ENCODE measurements around the gene TET3.

Gene TET3

GRCh38 chr2:73987109-73987947, 2.6 kb downstream of the TET3 start:
- Histone ChIP-seq H3K4me1 (ENCODE audit: insufficient read depth, low read length) (peaks cover 12% of the 10 kb centered on the region), H3K36me3 (ENCODE audit: insufficient read depth, low read length) (no peaks in the 10 kb centered on the region), H3K9me3 (ENCODE audit: control insufficient read depth, insufficient read depth, low read length) (no peaks in the 10 kb centered on the region), H3K9ac (ENCODE audit: low read depth, low read length) (no peak overlapping the region)

GRCh38 chr2:73987948-73988700, 3.4 kb downstream of the TET3 start:
- Histone ChIP-seq H3K36me3 (ENCODE audit: insufficient read depth, low read length) (no peaks in the 10 kb centered on the region), H3K9me3 (ENCODE audit: control insufficient read depth, insufficient read depth, low read length) (no peaks in the 10 kb centered on the region), H3K9ac (ENCODE audit: low read depth, low read length) (no peak overlapping the region), H3K4me1 (ENCODE audit: insufficient read depth, low read length) (peaks cover 10% of the 10 kb centered on the region)

- Histone ChIP-seq H3K4me1 (ENCODE audit: insufficient read depth, low read length) (peaks cover 9% of the 10 kb centered on the region; the same call in 1 of the 2 replicates), H3K9me3 (ENCODE audit: control insufficient read depth, insufficient read depth, low read length) (no peaks in the 10 kb centered on the region), H3K36me3 (ENCODE audit: insufficient read depth, low read length) (no peaks in the 10 kb centered on the region), H3K9ac (ENCODE audit: low read depth, low read length) (no peak overlapping the region)
Observed at GRCh38 chr2:73989972-73990371, 5.3 kb downstream of the TET3 start.

- no peaks in the 10 kb centered on the region for H3K9me3 ChIP-seq (ENCODE audit: control insufficient read depth, insufficient read depth, low read length)
- H3K36me3 ChIP-seq (ENCODE audit: insufficient read depth, low read length): no peaks in the 10 kb centered on the region
- peaks cover 13% of the 10 kb centered on the region for H3K4me1 ChIP-seq (ENCODE audit: insufficient read depth, low read length)
- H3K9ac ChIP-seq (ENCODE audit: low read depth, low read length): no peak overlapping the region
Observed at GRCh38 chr2:73990531-73990930, 5.8 kb downstream of the TET3 start.

- Histone ChIP-seq H3K9ac (ENCODE audit: low read depth, low read length) (no peak overlapping the region), H3K4me1 (ENCODE audit: insufficient read depth, low read length) (peaks cover 8% of the 10 kb centered on the region), H3K9me3 (ENCODE audit: control insufficient read depth, insufficient read depth, low read length) (no peaks in the 10 kb centered on the region), H3K36me3 (ENCODE audit: insufficient read depth, low read length) (no peaks in the 10 kb centered on the region)
Observed at GRCh38 chr2:73992036-73992435, 7.3 kb downstream of the TET3 start.

DNA sequence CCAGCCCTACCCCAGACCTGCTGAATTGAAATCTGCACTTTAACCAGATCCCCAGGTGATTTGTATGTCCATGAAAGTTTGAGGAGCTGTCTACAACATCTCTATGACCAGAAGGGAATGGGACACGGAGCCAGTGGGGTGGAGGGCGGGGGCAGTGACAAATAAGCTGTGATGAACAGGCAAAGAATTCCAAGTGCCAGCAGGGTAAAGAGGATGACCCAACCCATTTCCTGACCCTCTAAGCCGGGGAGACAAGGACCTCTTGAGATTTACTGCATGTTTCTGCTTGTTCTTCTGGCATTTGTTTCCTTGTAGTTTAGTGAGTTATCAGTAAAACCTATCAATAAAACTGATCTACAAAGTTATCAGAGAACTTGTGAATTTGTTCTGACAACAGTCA, 8.7 kb downstream of the TET3 start:
- no peak overlapping the region for H3K9ac ChIP-seq (ENCODE audit: low read depth, low read length)
- H3K36me3 ChIP-seq (ENCODE audit: insufficient read depth, low read length): no peaks in the 10 kb centered on the region
- H3K4me1 ChIP-seq (ENCODE audit: insufficient read depth, low read length): peaks cover 8% of the 10 kb centered on the region
- no peaks in the 10 kb centered on the region for H3K9me3 ChIP-seq (ENCODE audit: control insufficient read depth, insufficient read depth, low read length)

DNA sequence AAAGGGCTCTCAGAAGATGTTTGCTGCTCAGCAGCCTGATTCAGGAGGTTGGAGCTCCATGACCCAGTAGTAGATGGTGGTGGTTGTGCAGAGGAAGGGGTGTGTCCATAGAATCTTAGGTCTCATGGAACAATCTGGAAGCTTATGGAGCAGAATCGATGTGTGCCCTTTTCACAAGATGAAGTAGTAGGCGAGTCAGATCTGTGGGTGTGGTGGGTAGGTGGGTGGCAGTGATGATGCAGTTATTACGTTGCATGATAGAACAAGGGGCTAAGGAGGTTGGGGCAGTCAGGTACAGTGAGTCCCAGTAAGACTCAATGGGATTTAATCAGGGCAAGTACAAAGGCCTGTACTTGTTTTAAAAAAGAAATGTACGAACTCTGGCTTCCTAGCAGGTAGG, 9.1 kb downstream of the TET3 start:
- Histone ChIP-seq H3K9ac (ENCODE audit: low read depth, low read length) (no peak overlapping the region), H3K4me1 (ENCODE audit: insufficient read depth, low read length) (peaks cover 8% of the 10 kb centered on the region), H3K36me3 (ENCODE audit: insufficient read depth, low read length) (no peaks in the 10 kb centered on the region), H3K9me3 (ENCODE audit: control insufficient read depth, insufficient read depth, low read length) (no peaks in the 10 kb centered on the region)

- H3K9ac ChIP-seq (ENCODE audit: low read depth, low read length): no peak overlapping the region
- no peaks in the 10 kb centered on the region for H3K9me3 ChIP-seq (ENCODE audit: control insufficient read depth, insufficient read depth, low read length)
- peaks cover 8% of the 10 kb centered on the region for H3K4me1 ChIP-seq (ENCODE audit: insufficient read depth, low read length)
- H3K36me3 ChIP-seq (ENCODE audit: insufficient read depth, low read length): no peaks in the 10 kb centered on the region
Observed at GRCh38 chr2:73994178-73994831, 9.6 kb downstream of the TET3 start.

GRCh38 chr2:73995810-73996209, 11.1 kb downstream of the TET3 start:
- H3K9ac ChIP-seq (ENCODE audit: low read depth, low read length): no peak overlapping the region

DNA sequence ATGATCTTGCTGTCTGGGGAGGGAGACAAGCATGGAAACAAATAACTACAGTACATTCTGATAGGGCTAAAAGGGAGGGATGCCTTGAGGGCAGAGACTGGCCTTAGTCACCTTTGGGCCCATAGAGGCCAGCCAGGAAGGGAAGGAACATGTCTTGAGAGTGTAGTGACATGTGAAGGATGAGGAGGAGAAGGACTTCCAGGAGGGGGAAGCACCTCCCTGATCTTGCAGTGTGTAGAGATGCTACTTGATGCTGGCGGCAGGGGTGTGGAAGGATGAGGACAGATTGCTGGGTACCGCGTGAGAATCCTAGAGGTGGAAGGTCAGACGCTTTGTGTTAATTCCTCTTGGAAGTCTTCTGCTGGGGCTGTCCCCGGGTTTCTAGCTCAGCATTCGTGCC, 13.1 kb downstream of the TET3 start:
- H3K9ac ChIP-seq (ENCODE audit: low read depth, low read length): no peak overlapping the region
- peaks cover 14% of the 10 kb centered on the region for H3K4me1 ChIP-seq (ENCODE audit: insufficient read depth, low read length)

More at GRCh38 chr2:73995810-73996209, 11.1 kb downstream of the TET3 start:
- Histone ChIP-seq H3K9me3 (ENCODE audit: control insufficient read depth, insufficient read depth, low read length) (no peaks in the 10 kb centered on the region), H3K36me3 (ENCODE audit: insufficient read depth, low read length) (no peaks in the 10 kb centered on the region), H3K4me1 (ENCODE audit: insufficient read depth, low read length) (peaks cover 8% of the 10 kb centered on the region)

GRCh38 chr2:73998451-73998850, 13.7 kb downstream of the TET3 start:
- H3K9me3 ChIP-seq (ENCODE audit: control insufficient read depth, insufficient read depth, low read length): no peaks in the 10 kb centered on the region
- no peaks in the 10 kb centered on the region for H3K36me3 ChIP-seq (ENCODE audit: insufficient read depth, low read length)
- H3K4me1 ChIP-seq (ENCODE audit: insufficient read depth, low read length): peaks cover 14% of the 10 kb centered on the region
- no peak overlapping the region for H3K9ac ChIP-seq (ENCODE audit: low read depth, low read length)

More for the DNA sequence above, 13.1 kb downstream of the TET3 start:
- Histone ChIP-seq H3K9me3 (ENCODE audit: control insufficient read depth, insufficient read depth, low read length) (no peaks in the 10 kb centered on the region), H3K36me3 (ENCODE audit: insufficient read depth, low read length) (no peaks in the 10 kb centered on the region)

DNA sequence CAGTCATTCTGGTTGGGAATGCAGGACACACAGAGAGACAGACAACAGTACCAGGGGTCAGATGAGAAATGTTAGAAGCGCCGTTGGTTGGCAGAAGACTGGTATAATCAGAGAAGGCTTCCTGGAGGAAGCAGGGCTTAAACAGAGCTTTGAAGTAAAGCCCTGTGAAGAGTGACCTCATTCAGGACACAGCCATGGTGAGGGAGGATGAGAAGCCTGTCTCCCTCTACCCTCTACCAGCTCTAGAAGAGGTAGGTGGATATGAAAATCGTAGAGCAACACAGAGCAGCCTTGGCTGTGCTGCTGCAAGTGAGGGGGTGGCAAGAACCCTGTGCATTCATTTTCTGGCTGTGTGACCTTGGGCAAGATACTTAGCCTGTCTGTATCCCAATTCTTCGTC, 14.2 kb downstream of the TET3 start:
- no peak overlapping the region for H3K9ac ChIP-seq (ENCODE audit: low read depth, low read length)
- H3K4me1 ChIP-seq (ENCODE audit: insufficient read depth, low read length): peaks cover 16% of the 10 kb centered on the region

DNA sequence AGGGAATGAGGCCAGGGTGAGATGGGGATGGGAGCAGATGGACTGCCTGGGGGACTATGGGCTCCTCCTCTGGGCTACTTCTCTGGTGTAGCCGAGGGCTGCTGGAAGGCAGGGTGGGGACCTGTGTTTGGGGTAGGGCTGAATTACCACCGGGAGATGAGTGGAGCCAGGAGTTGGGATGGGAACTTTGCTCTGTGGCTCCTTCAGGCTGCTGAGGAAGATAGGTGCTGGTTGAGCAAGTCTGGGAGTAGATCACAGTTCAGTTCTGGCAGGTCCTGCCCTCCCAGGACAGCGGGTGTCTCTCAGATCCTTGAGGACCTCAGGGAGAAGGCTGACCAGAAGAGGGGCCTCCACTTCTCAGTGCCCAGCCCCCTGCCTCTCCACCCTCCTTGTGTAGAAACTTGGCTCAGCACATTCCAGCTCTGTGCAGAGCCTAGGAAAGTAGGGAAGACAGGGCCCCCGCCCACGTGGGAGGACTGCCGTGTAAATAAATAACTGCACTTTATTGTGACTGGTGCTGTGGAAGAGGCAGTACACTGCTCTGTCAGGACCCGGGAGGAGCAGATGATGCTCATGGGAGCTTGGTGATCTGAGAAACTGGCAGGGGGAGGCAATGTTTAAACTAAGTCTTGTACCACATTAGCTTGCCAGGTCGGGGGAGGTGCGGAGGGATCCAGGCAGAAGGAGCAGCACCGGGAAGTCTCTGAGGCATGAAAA, 15.3 kb downstream of the TET3 start:
- H3K9ac ChIP-seq (ENCODE audit: low read depth, low read length): no peak overlapping the region
- no peaks in the 10 kb centered on the region for H3K9me3 ChIP-seq (ENCODE audit: control insufficient read depth, insufficient read depth, low read length)
- peaks cover 25% of the 10 kb centered on the region for H3K4me1 ChIP-seq (ENCODE audit: insufficient read depth, low read length)
- H3K36me3 ChIP-seq (ENCODE audit: insufficient read depth, low read length): no peaks in the 10 kb centered on the region

More for the DNA sequence above, 14.2 kb downstream of the TET3 start:
- Histone ChIP-seq H3K36me3 (ENCODE audit: insufficient read depth, low read length) (no peaks in the 10 kb centered on the region), H3K9me3 (ENCODE audit: control insufficient read depth, insufficient read depth, low read length) (no peaks in the 10 kb centered on the region)

- Histone ChIP-seq H3K4me1 (ENCODE audit: insufficient read depth, low read length) (peaks cover 19% of the 10 kb centered on the region), H3K36me3 (ENCODE audit: insufficient read depth, low read length) (no peaks in the 10 kb centered on the region), H3K9ac (ENCODE audit: low read depth, low read length) (no peak overlapping the region), H3K9me3 (ENCODE audit: control insufficient read depth, insufficient read depth, low read length) (no peaks in the 10 kb centered on the region)
Observed at GRCh38 chr2:74000666-74001065, 16.0 kb downstream of the TET3 start.

All from ES-I3 (cell line).